Spleen (tissue), 7 donors: Measurements from ENCODE around the gene PLCB4.

Source experiments
- CTCF ChIP-seq, 11 experiments: fragments of 200-600 bp in 7 of 11; fragments of 450-650 bp in 4 of 11; sonication (generic) in 4 of 11; IDR thresholded peaks in 8 of 11; conservative IDR thresholded peaks in 3 of 11; 1 replicate in 7 of 11; 2 replicates in 4 of 11; pipeline versions ENCODE4 v1.4.0 to v1.8.0; 2016 to 2021; ENCODE audit warnings: antibody characterized with exemption in 11 of 11, inconsistent platforms in 4 of 11, mild to moderate bottlenecking in 1 of 11
- POLR2A ChIP-seq, 3 donors: fragments of 450-650 bp; IDR thresholded peaks; one replicate each; pipeline ENCODE4 v1.5.1; 2017; ENCODE audit warnings: antibody characterized with exemption in 3 of 3, mild to moderate bottlenecking in 1 of 3
- donor health status: DM: no; HTN: no; CAD: no; lungs with moderate emphysema.
- donor health status: DM: no; HTN: no; CAD: no.
- donor health status: DM: no; HTN: no; CAD: no.

GRCh38 chr20:9454791-9455190, 385.9 kb downstream of the PLCB4 start:
- TF ChIP-seq CTCF (IDR thresholded peaks at IDR 0.05 in 8 of 11, conservative IDR thresholded peaks at IDR 0.05 in 3 of 11) (no peak), POLR2A (IDR thresholded peaks at IDR 0.05) (no peak)
